IPS DF 6.9 (cell line): ENCODE results near the gene NPM3.
A peak's percentile ranks its signal among the peaks of the same experiment; 100 is the strongest.

Source experiments
- DNase-seq: peaks from one replicate; pipeline ENCODE4 v3.0.0-alpha.2; 2013; ENCODE audit warnings: low read depth, low spot score
- H3K27ac ChIP-seq: one replicate; pipeline ENCODE4 v1.5.1; 2013; ENCODE audit warnings: low read length, control low read depth
- H3K27me3 ChIP-seq: 2 replicates; pipeline ENCODE4 v1.6.1; 2013; ENCODE audit warnings: mild to moderate bottlenecking, low read length; ENCODE audit not compliant: control insufficient read depth, insufficient read depth
- H3K36me3 ChIP-seq: 2 replicates; pipeline ENCODE4 v1.6.1; 2013; ENCODE audit warnings: low read length; ENCODE audit not compliant: control insufficient read depth, insufficient read depth
- H3K4me1 ChIP-seq: 2 replicates; pipeline ENCODE4 v1.6.1; 2013; ENCODE audit warnings: low read length; ENCODE audit not compliant: control insufficient read depth, insufficient read depth
- H3K4me3 ChIP-seq: 2 replicates; pipeline ENCODE4 v1.5.1; 2013; ENCODE audit warnings: mild to moderate bottlenecking, low read length
- H3K9me3 ChIP-seq: 2 replicates; pipeline ENCODE4 v1.6.1; 2013; ENCODE audit warnings: low read length, inconsistent platforms; ENCODE audit not compliant: control insufficient read depth, insufficient read depth
- WGBS: extraction: QIAGEN DNeasy Blood & Tissue Kit; methylation state at CpG from one replicate; pipeline ENCODE4 v1.1.7; 2013; ENCODE audit warnings: mixed read lengths, missing lambda C conversion rate; ENCODE audit not compliant: insufficient read length, insufficient coverage; 5-methylcytosine and 5-hydroxymethylcytosine counted together

The NPM3 gene

GRCh38 chr10:101780818-101781654 is 2.2 kb downstream of the NPM3 start:
- Histone ChIP-seq H3K4me3 (no peak overlapping the region), H3K27ac (no peak overlapping the region), H3K4me1 (peaks cover 19% of the 10 kb centered on the region), H3K36me3 (peaks cover 3% of the 10 kb centered on the region; the same call in 1 of the 2 replicates), H3K9me3 (no peaks in the 10 kb centered on the region), H3K27me3 (peaks cover 20% of the 10 kb centered on the region)
- WGBS, result no CpG with 5 or more reads among the region's 14 CpGs
- DNase-seq, result no peak

- Histone ChIP-seq H3K4me3 (no peak overlapping the region), H3K27ac (no peak overlapping the region), H3K9me3 (no peaks in the 10 kb centered on the region), H3K4me1 (peaks cover 19% of the 10 kb centered on the region), H3K27me3 (peaks cover 22% of the 10 kb centered on the region), H3K36me3 (no peaks in the 10 kb centered on the region)
- no peak for DNase-seq
- WGBS, result no CpG with 5 or more reads among the region's 17 CpGs
These were observed 2.9 kb downstream of the NPM3 start for GRCh38 chr10:101780187-101780817.

- H3K4me1 ChIP-seq, result peaks cover 19% of the 10 kb centered on the region
- DNase-seq, result no peak
- H3K9me3 ChIP-seq, result no peaks in the 10 kb centered on the region
- H3K27ac ChIP-seq, result no peak overlapping the region
- H3K4me3 ChIP-seq, result peak overlapping the region; percentile 51; the same call in 1 of the 2 replicates
- no peaks in the 10 kb centered on the region for H3K36me3 ChIP-seq
- H3K27me3 ChIP-seq, result peaks cover 29% of the 10 kb centered on the region
- no CpG with 5 or more reads among the region's 51 CpGs for WGBS
These were observed 3.6 kb downstream of the NPM3 start for GRCh38 chr10:101779544-101780186.

- Histone ChIP-seq H3K36me3 (no peaks in the 10 kb centered on the region), H3K4me1 (peaks cover 19% of the 10 kb centered on the region), H3K9me3 (no peaks in the 10 kb centered on the region), H3K27me3 (peaks cover 36% of the 10 kb centered on the region), H3K27ac (no peak overlapping the region), H3K4me3 (peak overlapping the region; percentile 51; the same call in 1 of the 2 replicates)
- no CpG with 5 or more reads among the region's 58 CpGs for WGBS
- DNase-seq, result no peak
These were observed 4.3 kb downstream of the NPM3 start for GRCh38 chr10:101778781-101779543.

- no peaks in the 10 kb centered on the region for H3K9me3 ChIP-seq
- no peak for DNase-seq
- no peak overlapping the region for H3K27ac ChIP-seq
- no peak overlapping the region; the same call in 1 of the 2 replicates for H3K4me3 ChIP-seq
- H3K36me3 ChIP-seq, result no peaks in the 10 kb centered on the region
- peaks cover 41% of the 10 kb centered on the region for H3K27me3 ChIP-seq
- no CpG with 5 or more reads among the region's 12 CpGs for WGBS
- H3K4me1 ChIP-seq, result peaks cover 19% of the 10 kb centered on the region
These were observed 5.0 kb downstream of the NPM3 start for GRCh38 chr10:101778151-101778780.

GRCh38 chr10:101777619-101778145 is 5.6 kb downstream of the NPM3 start:
- Histone ChIP-seq H3K36me3 (no peaks in the 10 kb centered on the region), H3K4me3 (no peak overlapping the region), H3K9me3 (no peaks in the 10 kb centered on the region), H3K27ac (no peak overlapping the region), H3K4me1 (peaks cover 23% of the 10 kb centered on the region), H3K27me3 (peaks cover 47% of the 10 kb centered on the region)
- WGBS, result no CpG with 5 or more reads among the region's 3 CpGs
- DNase-seq, result no peak

- no peaks in the 10 kb centered on the region for H3K36me3 ChIP-seq
- no peaks in the 10 kb centered on the region for H3K9me3 ChIP-seq
- H3K4me1 ChIP-seq, result peaks cover 17% of the 10 kb centered on the region
- no peak overlapping the region for H3K27ac ChIP-seq
- H3K27me3 ChIP-seq, result peaks cover 48% of the 10 kb centered on the region
- DNase-seq, result no peak
- H3K4me3 ChIP-seq, result peak overlapping the region; percentile 42; the same call in 1 of the 2 replicates
- no CpG with 5 or more reads among the region's 74 CpGs for WGBS
These were observed 7.0 kb downstream of the NPM3 start for GRCh38 chr10:101776161-101776817.

GRCh38 chr10:101775273-101776160 is 7.7 kb downstream of the NPM3 start, which contains the start of gene FGF8:
FGF8 (minus strand) TSS chr10:101776114; CDS start chr10:101775900, 214 bp downstream.
- Histone ChIP-seq H3K9me3 (no peaks in the 10 kb centered on the region), H3K4me1 (peaks cover 14% of the 10 kb centered on the region), H3K4me3 (peak within 1 kb of the TSS; percentile 42; the same call in 1 of the 2 replicates), H3K27ac (no peak within 1 kb of the TSS), H3K27me3 (peaks cover 48% of the 10 kb centered on the region), H3K36me3 (no peaks in the 10 kb centered on the region; the same call in 1 of the 2 replicates)
- WGBS, result no CpG with 5 or more reads among the region's 98 CpGs
- DNase-seq, result no peak
